Activated B cell treated with CpG ODN at 0.5 μM for 24 hours (primary cell): ENCODE data around the gene RTL5. TPM values are rescaled to one million over a fixed set of nuclear protein-coding genes. Genes with fewer than 3 reads are reported as not detected.

Source experiments
- ATAC-seq: fragments of 200-7000 bp; cut with Tn5 transposase; one replicate; pipeline ENCODE4 v1.10.0; 2021; ENCODE audit warnings: low read depth, mild to moderate bottlenecking, moderate library complexity
- CTCF ChIA-PET: fragments of 350-600 bp; sonication (Branson Sonifier 250); formaldehyde crosslinking; loops from one replicate; lab custom pipeline; 2021; ENCODE audit warnings: antibody characterized with exemption; lab: Charles Lee
- POLR2A ChIA-PET: fragments of 350-600 bp; sonication (Branson Sonifier 250); formaldehyde crosslinking; loops from one replicate; lab custom pipeline; 2021; ENCODE audit warnings: antibody characterized with exemption; lab: Charles Lee
- DNase-seq: peaks from one replicate; pipeline ENCODE4 v3.0.0; 2022
- H3K27ac Mint-ChIP-seq: one replicate; pipeline ENCODE4 v1.8.0; 2020; ENCODE audit warnings: mixed read lengths
- H3K27me3 Mint-ChIP-seq: one replicate; pipeline ENCODE4 v1.8.0; 2021; ENCODE audit warnings: mixed read lengths
- H3K36me3 Mint-ChIP-seq: one replicate; pipeline ENCODE4 v1.8.0; 2021; ENCODE audit warnings: low read depth, mixed read lengths
- H3K4me1 Mint-ChIP-seq: one replicate; pipeline ENCODE4 v1.8.0; 2021; ENCODE audit warnings: mixed read lengths
- H3K4me3 Mint-ChIP-seq: one replicate; pipeline ENCODE4 v1.8.0; 2020; ENCODE audit warnings: mild to moderate bottlenecking, mixed read lengths
- H3K9me3 Mint-ChIP-seq: one replicate; pipeline ENCODE4 v1.8.0; 2020; ENCODE audit warnings: mixed read lengths
- CTCF ChIP-seq: fragments of 200-600 bp; IDR thresholded peaks from one replicate; pipeline ENCODE4 v1.8.0; 2022; ENCODE audit warnings: antibody characterized with exemption, mild to moderate bottlenecking
- intact Hi-C: fragments of 100-400 bp; cut with micrococcal nuclease; formaldehyde crosslinking; loops from one replicate; pipeline ENCODE4 v1.15.1; 2024
- total RNA-seq: library from RNA; stranded (reverse); gene quantifications from 2 replicates; pipeline ENCODE4 v1.2.3, GENCODE V29; 2022

The RTL5 gene
- total RNA-seq, 1 donor from 2014 or later: 2.9 TPM

GRCh38 chrX:72127332-72127731 lies 4.4 kb downstream of the RTL5 start:
- POLR2A ChIA-PET: interaction anchor here (0.7 to 2.8 kb wide), 4 partner anchors 54 to 570 kb away, joined by 3 to 11 read pairs (median 6); partner anchors contain the start of gene PIN4
- Mint-ChIP-seq H3K27ac (no peak overlapping the region), H3K4me1 (peaks cover 28% of the 10 kb centered on the region), H3K4me3 (no peak overlapping the region), H3K9me3 (no peaks in the 10 kb centered on the region), H3K36me3 (no peaks in the 10 kb centered on the region), H3K27me3 (no peaks in the 10 kb centered on the region)
- ATAC-seq (no peak), DNase-seq (no peak)
- CTCF ChIA-PET: interaction anchor here (1.2 to 4.9 kb wide), 8 partner anchors 14 to 130 kb away, joined by 3 to 51 read pairs (median 6); no protein-coding TSS in a partner anchor
- TF ChIP-seq CTCF: no peak
- intact Hi-C loops: loop anchor here (5.0 kb wide), 2 partner anchors 35 to 110 kb away; partner anchors contain the start of gene ERCC6L

- POLR2A ChIA-PET: interaction anchor here (0.7 to 2.8 kb wide), 4 partner anchors 106 to 570 kb away, joined by 3 to 11 read pairs (median 4); partner anchors contain the start of gene RPS4X
Measured at GRCh38 chrX:72126539-72127140, 5.1 kb downstream of the RTL5 start.

GRCh38 chrX:72126048-72126415 lies 5.7 kb downstream of the RTL5 start:
- H3K4me3 Mint-ChIP-seq: no peak overlapping the region
- H3K4me1 Mint-ChIP-seq: peaks cover 31% of the 10 kb centered on the region
- ChIA-PET CTCF (interaction anchor here (1.4 to 4.9 kb wide), 7 partner anchors 15 to 129 kb away, joined by 3 to 51 read pairs (median 6); no protein-coding TSS in a partner anchor), POLR2A (interaction anchor here (1.0 to 2.8 kb wide), 3 partner anchors 106 to 151 kb away, joined by 3 to 11 read pairs (median 4); partner anchors contain the start of gene RPS4X)
- intact Hi-C loops: loop anchor here (1.0 to 5.0 kb wide), 6 partner anchors 25 to 127 kb away; partner anchors contain the start of gene ERCC6L
- no peaks in the 10 kb centered on the region for H3K9me3 Mint-ChIP-seq
- no peak overlapping the region for H3K27ac Mint-ChIP-seq
- no peak for TF ChIP-seq CTCF
- ATAC-seq: no peak
- H3K27me3 Mint-ChIP-seq: no peaks in the 10 kb centered on the region
- no peaks in the 10 kb centered on the region for H3K36me3 Mint-ChIP-seq
- no peak for DNase-seq

More at GRCh38 chrX:72126539-72127140, 5.1 kb downstream of the RTL5 start:
- DNase-seq (peak; percentile 67), ATAC-seq (peak; percentile 64)
- CTCF ChIA-PET: interaction anchor here (1.2 to 4.9 kb wide), 10 partner anchors 14 to 130 kb away, joined by 3 to 51 read pairs (median 6); no protein-coding TSS in a partner anchor
- no peaks in the 10 kb centered on the region for H3K9me3 Mint-ChIP-seq
- TF ChIP-seq CTCF: no peak
- H3K27me3 Mint-ChIP-seq: no peaks in the 10 kb centered on the region
- no peak overlapping the region for H3K4me3 Mint-ChIP-seq
- no peaks in the 10 kb centered on the region for H3K36me3 Mint-ChIP-seq
- no peak overlapping the region for H3K27ac Mint-ChIP-seq
- intact Hi-C loops: loop anchor here (1.0 to 5.0 kb wide), 6 partner anchors 25 to 127 kb away; partner anchors contain the start of gene ERCC6L
- H3K4me1 Mint-ChIP-seq: peaks cover 28% of the 10 kb centered on the region

GRCh38 chrX:72125331-72126047 lies 6.2 kb downstream of the RTL5 start:
- TF ChIP-seq CTCF: no peak
- H3K27me3 Mint-ChIP-seq: no peaks in the 10 kb centered on the region
- intact Hi-C loops: loop anchor here (1.0 to 5.0 kb wide), 6 partner anchors 24 to 126 kb away; partner anchors contain the start of gene ERCC6L
- DNase-seq (no peak), ATAC-seq (no peak)
- H3K4me3 Mint-ChIP-seq: no peak overlapping the region
- peaks cover 35% of the 10 kb centered on the region for H3K4me1 Mint-ChIP-seq
- H3K27ac Mint-ChIP-seq: no peak overlapping the region
- no peaks in the 10 kb centered on the region for H3K36me3 Mint-ChIP-seq
- ChIA-PET CTCF (interaction anchor here (1.3 to 4.9 kb wide), 7 partner anchors 57 to 128 kb away, joined by 4 to 51 read pairs (median 6); no protein-coding TSS in a partner anchor), POLR2A (interaction anchor here (2.8 kb wide), 1 partner anchor 105 kb away, joined by 11 read pairs; no protein-coding TSS in a partner anchor)
- no peaks in the 10 kb centered on the region for H3K9me3 Mint-ChIP-seq
